Keratinocyte (primary cell): ENCODE data around the gene SLC12A6. TPM values are rescaled to one million over a fixed set of nuclear protein-coding genes. Genes with fewer than 3 reads are reported as not detected.

Source experiments
- DNase-seq: peaks from one replicate; pipeline ENCODE4 v3.0.0-alpha.2; 2011; ENCODE audit warnings: low read depth, missing footprints, low spot score
- FAIRE-seq: peaks from 2 replicates; lab custom pipeline; 2011; peaks lifted over from hg19 to GRCh38; lab: Jason Lieb, UNC
- H2AFZ ChIP-seq: 2 replicates; pipeline ENCODE4 v1.6.0; 2012; ENCODE audit warnings: low read length, control low read depth, inconsistent platforms; ENCODE audit not compliant: control insufficient read depth
- H3K27ac ChIP-seq: 2 replicates; pipeline ENCODE4 v1.5.1; 2011; ENCODE audit warnings: low read length; ENCODE audit not compliant: control insufficient read depth, insufficient read depth
- H3K27me3 ChIP-seq: 3 replicates; pipeline ENCODE4 v1.6.0; 2011; ENCODE audit warnings: low read length; ENCODE audit not compliant: control insufficient read depth, insufficient read depth; ENCODE audit errors: extremely low read depth
- H3K36me3 ChIP-seq, 2 experiments: 2 replicates in 1 of 2; 3 replicates in 1 of 2; pipeline ENCODE4 v1.5.1; 2011; ENCODE audit warnings: low read length in 2 of 2, mild to moderate bottlenecking in 1 of 2; ENCODE audit not compliant: control insufficient read depth in 2 of 2, insufficient read depth in 2 of 2; ENCODE audit errors: extremely low read depth in 1 of 2
- H3K4me1 ChIP-seq: 3 replicates; pipeline ENCODE4 v1.5.1; 2011; ENCODE audit warnings: low read length; ENCODE audit not compliant: control insufficient read depth, insufficient read depth; ENCODE audit errors: extremely low read depth
- H3K4me2 ChIP-seq: 3 replicates; pipeline ENCODE4 v1.6.0; 2011; ENCODE audit warnings: low read depth, low read length; ENCODE audit not compliant: control insufficient read depth, insufficient read depth; ENCODE audit errors: extremely low read depth
- H3K4me3 ChIP-seq, 3 experiments: fragments of 200-600 bp in 1 of 3; sonication (generic) in 1 of 3; 2 replicates in 2 of 3; 3 replicates in 1 of 3; pipeline ENCODE4 v1.5.1; 2011 to 2016; ENCODE audit warnings: low read length in 3 of 3, mild to moderate bottlenecking in 3 of 3, control low read depth in 2 of 3, inconsistent platforms in 1 of 3, low read depth in 1 of 3, mixed read lengths in 1 of 3, mixed run types in 1 of 3, moderate library complexity in 1 of 3; ENCODE audit not compliant: control insufficient read depth in 2 of 3, insufficient read depth in 2 of 3; ENCODE audit errors: extremely low read depth in 1 of 3
- H3K79me2 ChIP-seq: 2 replicates; pipeline ENCODE4 v1.6.0; 2012; ENCODE audit warnings: low read length; ENCODE audit not compliant: control insufficient read depth, insufficient read depth
- H3K9ac ChIP-seq: 3 replicates; pipeline ENCODE4 v1.6.0; 2011; ENCODE audit warnings: low read length; ENCODE audit not compliant: control insufficient read depth, insufficient read depth; ENCODE audit errors: extremely low read depth
- H3K9me1 ChIP-seq: 3 replicates; pipeline ENCODE4 v1.6.0; 2011; ENCODE audit warnings: low read length; ENCODE audit not compliant: control insufficient read depth, insufficient read depth; ENCODE audit errors: extremely low read depth
- H3K9me3 ChIP-seq: 2 replicates; pipeline ENCODE4 v1.5.1; 2012; ENCODE audit warnings: low read depth, low read length; ENCODE audit not compliant: control insufficient read depth
- H4K20me1 ChIP-seq: 3 replicates; pipeline ENCODE4 v1.6.0; 2011; ENCODE audit warnings: low read length; ENCODE audit not compliant: control insufficient read depth, insufficient read depth; ENCODE audit errors: extremely low read depth
- EZH2 ChIP-seq: IDR thresholded peaks from one replicate; pipeline ENCODE4 v1.6.1; 2012; ENCODE audit warnings: inconsistent platforms, mild to moderate bottlenecking, low read length, moderate library complexity
- dilution Hi-C: fragments of 300-500 bp; cut with MboI; formaldehyde crosslinking; loops from one replicate; pipeline ENCODE4 v1.7.0; 2020; ENCODE audit warnings: low sequenced_read_pairs; ENCODE audit not compliant: extremely low pct_ligation_motif_present
- polyA plus RNA-seq, 5 experiments: library from polyadenylated mRNA; depleted of rRNA in 3 of 5; stranded (reverse) in 3 of 5; stranded (forward) in 1 of 5; unstranded in 1 of 5; fragments of >200 nt; gene quantifications; 1 replicate in 1 of 5; 2 replicates in 3 of 5; 3 replicates in 1 of 5; pipeline versions ENCODE4 v1.2.1 to v1.2.3, GENCODE V29; 2011 to 2012; ENCODE audit warnings: missing spikeins in 2 of 5, low read depth in 1 of 5, low replicate concordance in 1 of 5
- TF ChIP-seq, protein P1 (sequence below), 3 experiments: IDR thresholded peaks in 1 of 3; conservative IDR thresholded peaks in 1 of 3; optimal IDR thresholded peaks in 1 of 3; 2 replicates in 2 of 3; 3 replicates in 1 of 3; pipeline versions ENCODE3 to v1.5.1; 2011; ENCODE audit warnings: low read length in 3 of 3, mild to moderate bottlenecking in 3 of 3, moderate library complexity in 2 of 3, control low read depth in 1 of 3, inconsistent platforms in 1 of 3; ENCODE audit not compliant: insufficient read depth in 2 of 3; ENCODE audit errors: extremely low read depth in 1 of 3

The SLC12A6 gene
- polyA plus RNA-seq, 1 donor (not counting 4 experiments of a cell fraction or from before 2014, with no cell fraction given): 24.3 TPM

DNA sequence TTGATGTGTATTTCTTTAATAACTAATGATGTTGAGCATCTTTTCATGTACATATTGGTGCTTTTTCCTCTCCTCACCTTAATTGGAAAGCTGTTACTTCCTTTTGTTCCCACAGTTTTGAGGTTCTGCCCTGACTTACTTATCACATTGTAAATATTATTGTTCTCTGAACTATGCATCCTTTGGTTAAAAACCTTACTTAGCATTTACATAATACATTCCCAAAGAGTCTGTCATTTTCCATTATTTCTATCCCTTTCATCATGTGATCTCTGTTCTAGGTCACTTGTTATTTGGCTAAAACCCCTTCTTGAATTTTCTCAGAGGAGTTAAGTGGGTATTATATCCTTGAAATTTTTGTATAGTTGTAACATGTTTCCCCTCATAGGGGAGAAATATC is 33.0 kb downstream of the SLC12A6 start:
- DNase-seq: no peak
- dilution Hi-C loops: no loop called here
- no peak for FAIRE-seq
- TF ChIP-seq, protein P1, sequence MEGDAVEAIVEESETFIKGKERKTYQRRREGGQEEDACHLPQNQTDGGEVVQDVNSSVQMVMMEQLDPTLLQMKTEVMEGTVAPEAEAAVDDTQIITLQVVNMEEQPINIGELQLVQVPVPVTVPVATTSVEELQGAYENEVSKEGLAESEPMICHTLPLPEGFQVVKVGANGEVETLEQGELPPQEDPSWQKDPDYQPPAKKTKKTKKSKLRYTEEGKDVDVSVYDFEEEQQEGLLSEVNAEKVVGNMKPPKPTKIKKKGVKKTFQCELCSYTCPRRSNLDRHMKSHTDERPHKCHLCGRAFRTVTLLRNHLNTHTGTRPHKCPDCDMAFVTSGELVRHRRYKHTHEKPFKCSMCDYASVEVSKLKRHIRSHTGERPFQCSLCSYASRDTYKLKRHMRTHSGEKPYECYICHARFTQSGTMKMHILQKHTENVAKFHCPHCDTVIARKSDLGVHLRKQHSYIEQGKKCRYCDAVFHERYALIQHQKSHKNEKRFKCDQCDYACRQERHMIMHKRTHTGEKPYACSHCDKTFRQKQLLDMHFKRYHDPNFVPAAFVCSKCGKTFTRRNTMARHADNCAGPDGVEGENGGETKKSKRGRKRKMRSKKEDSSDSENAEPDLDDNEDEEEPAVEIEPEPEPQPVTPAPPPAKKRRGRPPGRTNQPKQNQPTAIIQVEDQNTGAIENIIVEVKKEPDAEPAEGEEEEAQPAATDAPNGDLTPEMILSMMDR (optimal IDR thresholded peaks at IDR 0.05 in 1 of 3, IDR thresholded peaks at IDR 0.05 in 1 of 3, conservative IDR thresholded peaks at IDR 0.05 in 1 of 3; ENCODE audit: extremely low read depth in 1 of 3, insufficient read depth in 2 of 3, low read length in 3 of 3): no peak
- Histone ChIP-seq H4K20me1 (no peaks in the 10 kb centered on the region), H2AFZ (no peak overlapping the region), H3K4me3 (no peak overlapping the region), H3K9me1 (no peaks in the 10 kb centered on the region), H3K4me2 (no peak overlapping the region), H3K27me3 (no peaks in the 10 kb centered on the region), H3K36me3 (no peaks in the 10 kb centered on the region), H3K79me2 (no peaks in the 10 kb centered on the region), H3K27ac (no peak overlapping the region), H3K9me3 (no peaks in the 10 kb centered on the region), H3K4me1 (no peaks in the 10 kb centered on the region), H3K9ac (no peak overlapping the region)

DNA sequence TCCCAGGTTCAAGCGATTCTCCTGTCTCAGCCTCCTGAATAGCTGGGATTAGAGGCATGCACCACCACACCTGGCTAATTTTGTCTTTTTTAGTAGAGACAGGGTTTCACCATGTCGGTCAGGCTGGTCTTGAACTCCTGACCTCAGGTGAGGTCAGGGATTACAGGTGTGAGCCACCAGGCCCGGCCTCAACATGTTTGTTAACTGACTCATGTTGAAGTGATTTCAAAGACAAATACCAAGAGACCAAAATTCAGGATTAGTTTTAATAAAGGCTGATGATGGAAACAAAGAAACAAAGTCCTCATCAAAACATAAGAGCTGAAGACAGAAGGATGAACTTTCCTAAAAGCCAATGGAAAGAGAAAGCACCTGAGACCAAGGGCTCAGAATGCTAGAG is 36.5 kb downstream of the SLC12A6 start:
- Histone ChIP-seq H3K27me3 (no peaks in the 10 kb centered on the region), H3K9me3 (no peaks in the 10 kb centered on the region), H3K4me3 (no peak overlapping the region), H2AFZ (no peak overlapping the region), H3K9ac (no peak overlapping the region), H3K36me3 (no peaks in the 10 kb centered on the region), H3K4me1 (no peaks in the 10 kb centered on the region), H3K27ac (no peak overlapping the region), H3K4me2 (no peak overlapping the region), H4K20me1 (no peaks in the 10 kb centered on the region), H3K79me2 (no peaks in the 10 kb centered on the region), H3K9me1 (no peaks in the 10 kb centered on the region)
- dilution Hi-C loops: no loop called here
- DNase-seq (no peak), FAIRE-seq (no peak)
- TF ChIP-seq, protein P1 (optimal IDR thresholded peaks at IDR 0.05 in 1 of 3, IDR thresholded peaks at IDR 0.05 in 1 of 3, conservative IDR thresholded peaks at IDR 0.05 in 1 of 3; ENCODE audit: extremely low read depth in 1 of 3, insufficient read depth in 2 of 3, low read length in 3 of 3): no peak
- TF ChIP-seq EZH2: no peak
